ENCODE data around the gene UCK2.

DNA sequence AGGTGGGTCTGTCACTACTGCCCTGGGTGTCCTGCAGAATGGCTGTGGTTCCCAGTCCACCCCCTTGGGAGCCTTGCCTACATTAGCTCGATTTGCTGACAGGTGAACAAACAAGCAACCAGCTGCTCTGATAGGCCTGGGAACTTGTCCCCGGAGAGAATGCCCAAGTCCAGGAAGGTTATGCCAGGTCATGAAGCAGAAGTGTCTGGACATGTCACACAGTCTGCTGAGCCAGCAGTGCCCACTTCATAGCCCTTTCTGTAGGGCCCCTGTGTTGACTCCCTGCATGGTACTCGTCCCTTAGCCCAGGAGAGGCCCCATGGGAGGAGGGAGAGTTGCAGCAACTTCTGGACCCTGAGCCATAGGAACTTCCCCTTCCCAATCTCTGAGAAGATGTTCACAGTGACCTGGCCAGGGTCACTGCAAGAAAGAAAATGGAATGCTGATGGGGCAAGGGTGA lies 31.0 kb downstream of the UCK2 start:
- TF ChIP-seq, protein P1, sequence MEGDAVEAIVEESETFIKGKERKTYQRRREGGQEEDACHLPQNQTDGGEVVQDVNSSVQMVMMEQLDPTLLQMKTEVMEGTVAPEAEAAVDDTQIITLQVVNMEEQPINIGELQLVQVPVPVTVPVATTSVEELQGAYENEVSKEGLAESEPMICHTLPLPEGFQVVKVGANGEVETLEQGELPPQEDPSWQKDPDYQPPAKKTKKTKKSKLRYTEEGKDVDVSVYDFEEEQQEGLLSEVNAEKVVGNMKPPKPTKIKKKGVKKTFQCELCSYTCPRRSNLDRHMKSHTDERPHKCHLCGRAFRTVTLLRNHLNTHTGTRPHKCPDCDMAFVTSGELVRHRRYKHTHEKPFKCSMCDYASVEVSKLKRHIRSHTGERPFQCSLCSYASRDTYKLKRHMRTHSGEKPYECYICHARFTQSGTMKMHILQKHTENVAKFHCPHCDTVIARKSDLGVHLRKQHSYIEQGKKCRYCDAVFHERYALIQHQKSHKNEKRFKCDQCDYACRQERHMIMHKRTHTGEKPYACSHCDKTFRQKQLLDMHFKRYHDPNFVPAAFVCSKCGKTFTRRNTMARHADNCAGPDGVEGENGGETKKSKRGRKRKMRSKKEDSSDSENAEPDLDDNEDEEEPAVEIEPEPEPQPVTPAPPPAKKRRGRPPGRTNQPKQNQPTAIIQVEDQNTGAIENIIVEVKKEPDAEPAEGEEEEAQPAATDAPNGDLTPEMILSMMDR (IDR thresholded peaks at IDR 0.05; ENCODE audit: low read depth, low read length, poor library complexity, severe bottlenecking): no peak
- TF ChIP-seq EZH2phosphoT487 (IDR thresholded peaks at IDR 0.05; ENCODE audit: borderline replicate concordance, low read length): no peak
